ENCODE results near the gene DMRT1. TPM values are rescaled to one million over a fixed set of nuclear protein-coding genes. Genes with fewer than 3 reads are reported as not detected.

DMRT1 gene
- total RNA-seq, 1 donor from 2014 or later: not detected

DNA sequence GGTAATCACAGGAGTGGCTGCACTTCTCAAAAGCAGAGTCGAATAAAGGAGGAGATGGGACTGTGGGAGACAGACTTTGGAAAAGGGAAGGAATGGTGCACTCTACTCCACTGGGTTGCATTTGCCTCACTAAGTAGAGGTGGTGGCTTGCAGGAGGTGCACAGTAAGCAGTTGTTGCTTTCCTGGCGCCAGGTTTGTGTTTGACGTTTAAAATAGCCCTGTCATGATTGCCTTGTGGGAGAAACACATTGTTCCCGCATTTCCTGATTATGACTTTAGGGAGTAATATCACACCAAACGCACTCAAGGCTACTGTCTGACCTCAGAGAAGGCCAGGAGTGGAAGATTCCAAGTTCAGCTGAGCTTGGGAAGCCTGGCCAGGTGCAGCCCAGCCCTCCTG, 36.7 kb downstream of the DMRT1 start:
- Mint-ChIP-seq H3K4me1 (ENCODE audit: unreplicated experiment) (no peaks in the 10 kb centered on the region), H3K4me3 (ENCODE audit: unreplicated experiment) (no peak overlapping the region), H3K36me3 (ENCODE audit: unreplicated experiment) (no peaks in the 10 kb centered on the region), H3K27me3 (ENCODE audit: unreplicated experiment) (no peaks in the 10 kb centered on the region), H3K9me3 (ENCODE audit: unreplicated experiment) (no peaks in the 10 kb centered on the region), H3K27ac (ENCODE audit: unreplicated experiment) (no peak overlapping the region)
- DNase-seq (ENCODE audit: extremely low spot score, unreplicated experiment): no peak
- TF ChIP-seq, protein P1, sequence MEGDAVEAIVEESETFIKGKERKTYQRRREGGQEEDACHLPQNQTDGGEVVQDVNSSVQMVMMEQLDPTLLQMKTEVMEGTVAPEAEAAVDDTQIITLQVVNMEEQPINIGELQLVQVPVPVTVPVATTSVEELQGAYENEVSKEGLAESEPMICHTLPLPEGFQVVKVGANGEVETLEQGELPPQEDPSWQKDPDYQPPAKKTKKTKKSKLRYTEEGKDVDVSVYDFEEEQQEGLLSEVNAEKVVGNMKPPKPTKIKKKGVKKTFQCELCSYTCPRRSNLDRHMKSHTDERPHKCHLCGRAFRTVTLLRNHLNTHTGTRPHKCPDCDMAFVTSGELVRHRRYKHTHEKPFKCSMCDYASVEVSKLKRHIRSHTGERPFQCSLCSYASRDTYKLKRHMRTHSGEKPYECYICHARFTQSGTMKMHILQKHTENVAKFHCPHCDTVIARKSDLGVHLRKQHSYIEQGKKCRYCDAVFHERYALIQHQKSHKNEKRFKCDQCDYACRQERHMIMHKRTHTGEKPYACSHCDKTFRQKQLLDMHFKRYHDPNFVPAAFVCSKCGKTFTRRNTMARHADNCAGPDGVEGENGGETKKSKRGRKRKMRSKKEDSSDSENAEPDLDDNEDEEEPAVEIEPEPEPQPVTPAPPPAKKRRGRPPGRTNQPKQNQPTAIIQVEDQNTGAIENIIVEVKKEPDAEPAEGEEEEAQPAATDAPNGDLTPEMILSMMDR (IDR thresholded peaks at IDR 0.05): no peak

DNA sequence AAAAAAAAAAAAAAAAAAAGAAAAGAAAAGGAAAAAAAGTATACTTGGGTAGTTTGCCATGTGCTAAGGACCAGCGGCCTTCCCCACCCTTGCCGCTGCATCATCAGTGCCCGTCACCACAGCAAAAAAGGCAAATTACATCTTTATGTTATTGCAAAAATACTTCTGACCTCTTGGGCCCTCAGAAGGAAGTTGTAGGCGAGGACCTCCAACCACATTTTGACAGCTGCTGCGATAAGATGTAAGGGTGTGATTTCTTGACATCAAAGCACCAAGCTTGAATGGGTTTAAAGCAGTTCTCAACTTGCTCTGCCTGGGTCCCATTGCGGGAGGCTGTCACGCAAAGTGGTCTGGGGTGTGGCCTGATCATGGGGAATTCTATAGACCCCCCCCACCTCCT, 39.2 kb downstream of the DMRT1 start:
- Mint-ChIP-seq H3K4me1 (ENCODE audit: unreplicated experiment) (no peaks in the 10 kb centered on the region), H3K4me3 (ENCODE audit: unreplicated experiment) (no peak overlapping the region), H3K27me3 (ENCODE audit: unreplicated experiment) (no peaks in the 10 kb centered on the region), H3K27ac (ENCODE audit: unreplicated experiment) (no peak overlapping the region), H3K9me3 (ENCODE audit: unreplicated experiment) (no peaks in the 10 kb centered on the region), H3K36me3 (ENCODE audit: unreplicated experiment) (no peaks in the 10 kb centered on the region)
- no peak for DNase-seq (ENCODE audit: extremely low spot score, unreplicated experiment)
- TF ChIP-seq, protein P1 (IDR thresholded peaks at IDR 0.05): no peak

DNA sequence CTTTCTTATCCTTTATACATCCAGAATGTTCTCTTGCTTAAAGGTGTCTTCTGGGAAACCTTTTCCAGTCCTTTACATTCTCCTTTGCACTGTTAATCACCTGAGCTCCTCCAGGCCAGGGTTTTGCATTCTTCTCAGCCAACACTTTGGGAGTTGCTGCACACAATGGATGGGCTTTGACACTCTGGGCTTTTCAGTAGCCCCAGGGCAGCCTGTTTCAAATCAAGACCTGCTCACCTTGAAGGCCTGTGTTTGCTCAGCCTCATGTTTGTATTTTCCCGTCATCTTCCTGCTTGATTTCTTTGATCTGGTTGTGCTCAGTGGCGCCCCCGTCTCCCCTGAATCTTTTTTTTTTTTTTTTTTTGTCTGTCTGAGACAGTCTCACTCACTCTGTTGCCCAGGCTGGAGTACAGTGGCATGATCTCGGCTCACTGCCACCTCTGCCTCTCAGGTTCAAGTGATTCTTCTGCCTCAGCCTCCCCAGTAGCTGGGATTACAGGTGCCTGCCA, 41.0 kb downstream of the DMRT1 start:
- no peak for DNase-seq (ENCODE audit: extremely low spot score, unreplicated experiment)
- H3K4me3 Mint-ChIP-seq (ENCODE audit: unreplicated experiment): no peak overlapping the region
- H3K4me1 Mint-ChIP-seq (ENCODE audit: unreplicated experiment): no peaks in the 10 kb centered on the region
- no peaks in the 10 kb centered on the region for H3K9me3 Mint-ChIP-seq (ENCODE audit: unreplicated experiment)
- no peak overlapping the region for H3K27ac Mint-ChIP-seq (ENCODE audit: unreplicated experiment)
- H3K27me3 Mint-ChIP-seq (ENCODE audit: unreplicated experiment): no peaks in the 10 kb centered on the region
- TF ChIP-seq, protein P1 (IDR thresholded peaks at IDR 0.05): no peak
- no peaks in the 10 kb centered on the region for H3K36me3 Mint-ChIP-seq (ENCODE audit: unreplicated experiment)

DNA sequence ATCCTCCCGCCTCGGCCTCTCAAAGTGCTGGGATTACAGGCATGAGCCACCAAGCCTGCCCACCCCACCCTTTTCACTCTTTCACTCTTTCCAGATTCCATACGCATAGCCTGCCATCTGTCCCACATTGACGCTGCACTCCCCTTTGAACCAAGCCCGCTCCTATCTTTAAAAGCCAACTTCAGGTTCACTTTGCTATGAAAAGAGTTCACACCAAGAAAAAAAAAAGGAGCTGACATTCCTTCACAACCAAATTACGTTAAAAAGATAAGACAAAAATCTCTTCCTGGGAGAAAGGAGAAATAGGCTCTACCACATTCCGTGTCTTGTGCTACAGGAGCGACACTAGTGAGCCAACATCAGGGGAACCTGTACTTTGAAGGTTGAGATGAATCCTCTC, 41.5 kb downstream of the DMRT1 start:
- Mint-ChIP-seq H3K27me3 (ENCODE audit: unreplicated experiment) (no peaks in the 10 kb centered on the region), H3K4me1 (ENCODE audit: unreplicated experiment) (no peaks in the 10 kb centered on the region), H3K36me3 (ENCODE audit: unreplicated experiment) (no peaks in the 10 kb centered on the region), H3K9me3 (ENCODE audit: unreplicated experiment) (no peaks in the 10 kb centered on the region), H3K27ac (ENCODE audit: unreplicated experiment) (no peak overlapping the region), H3K4me3 (ENCODE audit: unreplicated experiment) (no peak overlapping the region)
- no peak for DNase-seq (ENCODE audit: extremely low spot score, unreplicated experiment)
- TF ChIP-seq, protein P1 (IDR thresholded peaks at IDR 0.05): no peak

DNA sequence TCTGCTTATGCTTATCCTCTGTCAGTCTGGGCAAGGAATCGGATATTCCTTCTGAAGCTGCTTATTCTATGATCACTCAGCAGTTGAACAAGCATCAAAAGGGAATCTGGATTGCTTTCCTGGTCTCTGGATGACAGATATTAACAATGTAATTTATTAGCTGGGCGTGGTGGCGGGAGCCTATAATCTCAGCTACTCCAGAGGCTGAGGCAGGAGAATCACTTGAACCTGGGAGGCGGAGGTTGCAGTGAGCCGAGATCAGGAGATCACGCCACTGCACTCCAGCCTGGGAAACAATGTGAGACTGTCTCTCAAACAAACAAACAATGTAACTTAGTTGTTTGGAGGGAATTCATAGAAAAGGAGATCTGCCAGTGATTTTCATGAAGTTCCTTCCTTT, 45.4 kb downstream of the DMRT1 start:
- no peak overlapping the region for H3K4me3 Mint-ChIP-seq (ENCODE audit: unreplicated experiment)
- TF ChIP-seq, protein P1 (IDR thresholded peaks at IDR 0.05): no peak

More for the DNA sequence above, 45.4 kb downstream of the DMRT1 start:
- no peaks in the 10 kb centered on the region for H3K36me3 Mint-ChIP-seq (ENCODE audit: unreplicated experiment)
- H3K27ac Mint-ChIP-seq (ENCODE audit: unreplicated experiment): no peak overlapping the region
- H3K27me3 Mint-ChIP-seq (ENCODE audit: unreplicated experiment): no peaks in the 10 kb centered on the region
- H3K9me3 Mint-ChIP-seq (ENCODE audit: unreplicated experiment): no peaks in the 10 kb centered on the region
- no peak for DNase-seq (ENCODE audit: extremely low spot score, unreplicated experiment)
- no peaks in the 10 kb centered on the region for H3K4me1 Mint-ChIP-seq (ENCODE audit: unreplicated experiment)

All from osteocyte (in vitro differentiated cells).